BLaER1 treated with 17β-estradiol and CSF1 and Interleukin-3, amounts not matched to agents 10 nM and 100 nM (cell line): ENCODE measurements around the gene TDRD9.

Experiments used
- H3K27ac ChIP-seq, 11 experiments: shearing (Covaris generic); formaldehyde crosslinking; 2 replicates each; pipeline ENCODE4 v1.8.1; 2022
- H3K27me3 ChIP-seq, 11 experiments: shearing (Covaris generic); formaldehyde crosslinking; 2 replicates each; pipeline ENCODE4 v1.8.1; 2022
- H3K36me3 ChIP-seq, 11 experiments: shearing (Covaris generic); formaldehyde crosslinking; 2 replicates each; pipeline ENCODE4 v1.8.1; 2022
- H3K4me1 ChIP-seq, 10 experiments: shearing (Covaris generic); formaldehyde crosslinking; 2 replicates each; pipeline ENCODE4 v1.8.1; 2022
- H3K4me2 ChIP-seq, 11 experiments: shearing (Covaris generic); formaldehyde crosslinking; 2 replicates each; pipeline ENCODE4 v1.8.1; 2022
- H3K4me3 ChIP-seq, 10 experiments: shearing (Covaris generic); formaldehyde crosslinking; 2 replicates each; pipeline ENCODE4 v1.8.1; 2022
- H3K9ac ChIP-seq, 11 experiments: shearing (Covaris generic); formaldehyde crosslinking; 2 replicates each; pipeline ENCODE4 v1.8.1; 2022
- H3K9me3 ChIP-seq, 11 experiments: shearing (Covaris generic); formaldehyde crosslinking; replicated peaks in 1 of 11; 2 replicates each; pipeline ENCODE4 v1.8.1; 2022
- H4K20me1 ChIP-seq, 11 experiments: shearing (Covaris generic); formaldehyde crosslinking; 2 replicates each; pipeline ENCODE4 v1.8.1; 2022
- Cebpa-rat ChIP-seq, 11 experiments: shearing (Covaris generic); IDR thresholded peaks; 2 replicates each; pipeline ENCODE4 v1.8.1; 2022

Gene TDRD9, protein sequence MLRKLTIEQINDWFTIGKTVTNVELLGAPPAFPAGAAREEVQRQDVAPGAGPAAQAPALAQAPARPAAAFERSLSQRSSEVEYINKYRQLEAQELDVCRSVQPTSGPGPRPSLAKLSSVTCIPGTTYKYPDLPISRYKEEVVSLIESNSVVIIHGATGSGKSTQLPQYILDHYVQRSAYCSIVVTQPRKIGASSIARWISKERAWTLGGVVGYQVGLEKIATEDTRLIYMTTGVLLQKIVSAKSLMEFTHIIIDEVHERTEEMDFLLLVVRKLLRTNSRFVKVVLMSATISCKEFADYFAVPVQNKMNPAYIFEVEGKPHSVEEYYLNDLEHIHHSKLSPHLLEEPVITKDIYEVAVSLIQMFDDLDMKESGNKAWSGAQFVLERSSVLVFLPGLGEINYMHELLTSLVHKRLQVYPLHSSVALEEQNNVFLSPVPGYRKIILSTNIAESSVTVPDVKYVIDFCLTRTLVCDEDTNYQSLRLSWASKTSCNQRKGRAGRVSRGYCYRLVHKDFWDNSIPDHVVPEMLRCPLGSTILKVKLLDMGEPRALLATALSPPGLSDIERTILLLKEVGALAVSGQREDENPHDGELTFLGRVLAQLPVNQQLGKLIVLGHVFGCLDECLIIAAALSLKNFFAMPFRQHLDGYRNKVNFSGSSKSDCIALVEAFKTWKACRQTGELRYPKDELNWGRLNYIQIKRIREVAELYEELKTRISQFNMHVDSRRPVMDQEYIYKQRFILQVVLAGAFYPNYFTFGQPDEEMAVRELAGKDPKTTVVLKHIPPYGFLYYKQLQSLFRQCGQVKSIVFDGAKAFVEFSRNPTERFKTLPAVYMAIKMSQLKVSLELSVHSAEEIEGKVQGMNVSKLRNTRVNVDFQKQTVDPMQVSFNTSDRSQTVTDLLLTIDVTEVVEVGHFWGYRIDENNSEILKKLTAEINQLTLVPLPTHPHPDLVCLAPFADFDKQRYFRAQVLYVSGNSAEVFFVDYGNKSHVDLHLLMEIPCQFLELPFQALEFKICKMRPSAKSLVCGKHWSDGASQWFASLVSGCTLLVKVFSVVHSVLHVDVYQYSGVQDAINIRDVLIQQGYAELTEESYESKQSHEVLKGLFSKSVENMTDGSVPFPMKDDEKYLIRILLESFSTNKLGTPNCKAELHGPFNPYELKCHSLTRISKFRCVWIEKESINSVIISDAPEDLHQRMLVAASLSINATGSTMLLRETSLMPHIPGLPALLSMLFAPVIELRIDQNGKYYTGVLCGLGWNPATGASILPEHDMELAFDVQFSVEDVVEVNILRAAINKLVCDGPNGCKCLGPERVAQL (N-terminal part only)

DNA sequence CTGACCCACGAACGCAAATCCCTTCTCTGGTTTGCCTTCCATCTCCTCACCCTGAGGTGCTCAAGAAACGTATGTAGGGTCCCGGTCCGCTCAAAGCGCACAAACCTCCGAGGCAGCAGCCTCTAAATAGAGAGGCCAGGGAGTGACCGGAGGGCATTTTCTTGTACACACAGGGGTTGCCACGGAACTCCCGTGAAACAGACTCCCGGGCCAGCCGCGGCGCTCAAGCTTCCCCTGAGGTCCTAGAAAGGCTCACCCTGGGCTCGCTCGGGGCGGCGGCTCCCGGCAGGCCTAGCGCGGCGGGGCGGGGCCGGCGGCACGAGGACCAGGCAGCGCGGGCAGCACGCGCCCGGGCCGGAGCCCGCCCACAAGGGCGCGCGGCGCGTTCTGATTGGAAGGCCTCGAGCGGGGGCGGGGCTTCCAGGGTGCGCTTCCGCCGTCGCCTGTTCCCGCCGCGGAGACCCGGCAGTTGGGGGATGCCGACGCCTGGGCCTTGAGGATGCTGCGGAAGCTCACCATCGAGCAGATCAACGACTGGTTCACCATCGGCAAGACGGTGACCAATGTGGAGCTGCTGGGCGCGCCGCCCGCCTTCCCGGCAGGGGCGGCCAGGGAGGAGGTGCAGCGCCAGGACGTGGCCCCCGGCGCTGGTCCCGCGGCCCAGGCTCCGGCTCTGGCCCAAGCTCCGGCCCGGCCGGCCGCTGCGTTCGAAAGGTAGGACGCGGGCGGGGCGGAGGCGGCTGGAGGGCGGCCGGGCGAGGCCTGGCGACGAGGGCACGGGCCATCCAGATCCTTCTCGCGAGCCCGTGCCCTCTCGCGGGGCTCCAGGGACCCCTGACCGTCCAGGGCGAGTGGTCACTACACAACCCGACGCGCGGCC is at the start of gene TDRD9:
Gene TDRD9, plus strand, starts transcription at position 446 of the 880 bp plus-strand sequence. Its CDS starts 54 bp downstream, at position 500.
- Histone ChIP-seq H3K27ac (peak within 1 kb of the TSS in 6 of 11 experiments; percentile 18 to 90 (median 73); a peak in 9 of 22 replicates), H3K9ac (no peak within 1 kb of the TSS), H3K9me3 (peaks cover 6 to 19% (median 13%) of the 10 kb centered on the region in 11 experiments; a peak in 15 of 22 replicates), H3K36me3 (no peaks in the 10 kb centered on the region), H3K27me3 (no peaks in the 10 kb centered on the region), H3K4me1 (peaks cover 0 to 60% (median 35%) of the 10 kb centered on the region in 10 experiments; a peak in 17 of 20 replicates), H4K20me1 (no peaks in the 10 kb centered on the region), H3K4me2 (no peak within 1 kb of the TSS), H3K4me3 (no peak within 1 kb of the TSS)
- no peak for TF ChIP-seq Cebpa-rat (IDR thresholded peaks at IDR 0.05)

DNA sequence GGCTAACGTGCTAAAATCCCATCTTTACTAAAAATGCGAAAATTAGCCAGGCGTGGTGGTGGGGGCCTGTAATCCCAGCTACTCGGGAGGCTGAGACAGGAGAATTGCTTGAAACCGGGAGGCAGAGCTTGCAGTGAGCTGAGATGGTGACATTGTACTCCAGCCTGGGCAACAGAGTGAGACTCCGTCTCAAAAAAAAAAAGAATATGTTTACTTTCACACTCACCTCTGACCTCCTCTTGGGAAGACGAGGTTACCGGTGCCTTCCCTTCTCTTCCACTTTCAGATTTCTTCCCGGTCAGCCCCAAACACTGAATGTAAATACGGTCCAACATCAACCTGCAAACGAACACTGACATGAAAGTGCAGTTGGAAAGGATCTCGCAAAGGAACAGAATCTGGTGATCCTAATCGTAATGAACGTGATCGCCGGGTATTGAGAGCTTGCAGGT is 49.1 kb upstream of the TDRD9 start:
- Histone ChIP-seq H3K4me3 (peak overlapping the region in 4 of 10 experiments; percentile 46 to 64 (median 55); a peak in 3 of 20 replicates), H3K4me2 (peak overlapping the region; percentile 81 to 99 (median 96)), H4K20me1 (no peaks in the 10 kb centered on the region; a peak in 1 of 22 replicates), H3K27me3 (no peaks in the 10 kb centered on the region), H3K4me1 (peaks cover 37 to 84% (median 68%) of the 10 kb centered on the region in 10 experiments), H3K36me3 (no peaks in the 10 kb centered on the region), H3K9ac (peak overlapping the region in 3 of 11 experiments; percentile 48 to 71 (median 62); a peak in 3 of 22 replicates), H3K27ac (peak overlapping the region in 2 of 11 experiments; percentile 67 to 68; a peak in 5 of 22 replicates), H3K9me3 (no peaks in the 10 kb centered on the region)
- no peak for TF ChIP-seq Cebpa-rat (IDR thresholded peaks at IDR 0.05)

DNA sequence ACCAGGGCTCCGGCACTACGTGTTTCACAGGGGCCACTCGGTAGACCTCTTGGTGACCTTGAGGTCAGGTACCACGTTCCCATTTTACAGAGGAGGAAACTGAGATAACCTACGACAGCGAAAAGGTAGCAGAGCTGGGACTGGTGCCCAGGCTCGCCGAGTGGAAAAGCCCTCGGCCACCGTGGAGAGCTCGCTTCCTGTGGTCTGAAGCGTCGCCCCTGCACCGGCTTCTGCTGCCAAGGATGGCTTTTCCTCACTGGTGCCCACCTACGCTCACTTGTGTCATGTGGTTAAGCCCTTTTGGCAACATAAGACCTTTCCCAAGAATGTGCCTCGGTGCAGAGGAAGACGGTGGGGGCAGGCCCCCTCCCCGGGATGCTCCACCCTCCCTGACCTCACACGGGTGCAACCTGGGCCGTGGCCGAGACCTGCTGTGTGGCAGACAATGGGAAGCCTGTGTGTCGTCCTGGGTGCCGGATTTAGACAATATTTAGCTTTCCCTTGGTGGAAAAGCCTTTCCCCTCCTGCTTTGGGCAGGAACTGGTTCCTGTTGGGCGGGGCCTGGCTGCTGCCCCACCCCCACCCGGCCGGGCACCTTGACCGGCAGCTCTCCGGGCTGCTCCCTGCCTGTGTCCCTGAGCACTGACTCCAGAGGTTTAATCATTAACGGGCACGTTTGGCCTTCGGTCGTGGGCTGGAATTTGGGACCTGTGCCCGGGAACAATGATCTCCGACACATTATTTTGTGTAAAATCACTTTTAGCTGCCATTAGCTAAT is 48.5 kb upstream of the TDRD9 start:
- Histone ChIP-seq H3K36me3 (no peaks in the 10 kb centered on the region), H3K4me3 (peak overlapping the region; percentile 34 to 64 (median 50)), H3K9me3 (no peaks in the 10 kb centered on the region), H4K20me1 (no peaks in the 10 kb centered on the region; a peak in 1 of 22 replicates), H3K9ac (peak overlapping the region; percentile 11 to 78 (median 62); a peak in 21 of 22 replicates), H3K27me3 (no peaks in the 10 kb centered on the region), H3K4me2 (peak overlapping the region; percentile 81 to 99 (median 96)), H3K4me1 (peaks cover 32 to 84% (median 67%) of the 10 kb centered on the region in 10 experiments), H3K27ac (peak overlapping the region; percentile 9 to 79 (median 69); a peak in 20 of 22 replicates)
- no peak for TF ChIP-seq Cebpa-rat (IDR thresholded peaks at IDR 0.05)

DNA sequence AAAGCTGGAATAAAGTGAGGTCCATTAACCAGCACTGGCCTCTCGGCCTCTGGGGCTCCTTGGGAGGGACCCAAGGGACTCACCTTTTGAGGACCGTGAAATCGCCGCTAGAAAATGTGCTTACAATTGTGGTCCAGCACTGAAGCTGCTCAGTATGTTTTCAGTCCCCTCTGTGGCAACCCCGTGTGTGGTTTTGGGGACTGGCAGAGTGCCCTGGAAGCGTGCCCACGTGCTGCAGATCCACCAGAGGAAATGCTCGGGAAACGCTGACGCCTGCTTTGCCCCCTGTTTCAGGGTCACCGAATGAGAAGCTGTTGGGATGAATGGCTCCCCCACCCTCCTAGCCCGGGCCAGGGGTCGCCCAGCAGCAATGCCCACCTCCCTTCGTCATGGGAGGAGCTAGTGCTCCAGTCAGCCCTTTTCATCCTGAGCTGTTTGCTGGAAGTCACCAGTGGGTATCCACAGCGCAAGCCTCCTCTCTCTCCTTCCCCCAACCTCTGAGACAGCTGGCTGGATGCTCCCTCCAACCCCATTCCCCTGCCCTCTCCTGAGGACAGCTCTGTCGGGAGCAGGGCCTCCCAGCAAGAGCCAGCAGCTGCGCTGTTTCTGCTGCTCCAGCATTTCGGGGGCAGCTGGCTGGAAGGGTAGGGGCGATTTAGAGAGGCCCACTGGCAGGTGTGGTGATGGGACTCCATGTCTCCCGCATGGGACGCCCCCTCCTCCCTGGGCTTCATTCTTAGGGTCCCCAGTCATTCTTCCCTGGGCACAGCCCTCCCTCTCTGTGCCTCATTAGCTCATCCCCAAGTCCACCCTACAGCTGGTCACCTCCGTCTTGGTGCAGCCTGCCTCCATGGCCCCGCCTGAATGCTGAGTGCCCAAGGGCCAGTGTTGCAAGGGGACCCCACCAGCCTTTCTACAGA is 47.6 kb upstream of the TDRD9 start:
- H4K20me1 ChIP-seq, result no peaks in the 10 kb centered on the region; a peak in 1 of 22 replicates
- H3K4me3 ChIP-seq, result peak overlapping the region; percentile 34 to 64 (median 50)
- no peaks in the 10 kb centered on the region for H3K27me3 ChIP-seq
- peak overlapping the region; percentile 81 to 99 (median 96) for H3K4me2 ChIP-seq
- peak overlapping the region; percentile 11 to 78 (median 62); a peak in 21 of 22 replicates for H3K9ac ChIP-seq
- H3K9me3 ChIP-seq, result no peaks in the 10 kb centered on the region
- peak overlapping the region in 10 of 11 experiments; percentile 18 to 79 (median 70); a peak in 20 of 22 replicates for H3K27ac ChIP-seq
- peaks cover 36 to 89% (median 72%) of the 10 kb centered on the region in 10 experiments for H3K4me1 ChIP-seq
- H3K36me3 ChIP-seq, result no peaks in the 10 kb centered on the region
- TF ChIP-seq Cebpa-rat (IDR thresholded peaks at IDR 0.05), result peak in 2 of 11 experiments; percentile 45 to 46; a peak in 2 of 22 replicates

DNA sequence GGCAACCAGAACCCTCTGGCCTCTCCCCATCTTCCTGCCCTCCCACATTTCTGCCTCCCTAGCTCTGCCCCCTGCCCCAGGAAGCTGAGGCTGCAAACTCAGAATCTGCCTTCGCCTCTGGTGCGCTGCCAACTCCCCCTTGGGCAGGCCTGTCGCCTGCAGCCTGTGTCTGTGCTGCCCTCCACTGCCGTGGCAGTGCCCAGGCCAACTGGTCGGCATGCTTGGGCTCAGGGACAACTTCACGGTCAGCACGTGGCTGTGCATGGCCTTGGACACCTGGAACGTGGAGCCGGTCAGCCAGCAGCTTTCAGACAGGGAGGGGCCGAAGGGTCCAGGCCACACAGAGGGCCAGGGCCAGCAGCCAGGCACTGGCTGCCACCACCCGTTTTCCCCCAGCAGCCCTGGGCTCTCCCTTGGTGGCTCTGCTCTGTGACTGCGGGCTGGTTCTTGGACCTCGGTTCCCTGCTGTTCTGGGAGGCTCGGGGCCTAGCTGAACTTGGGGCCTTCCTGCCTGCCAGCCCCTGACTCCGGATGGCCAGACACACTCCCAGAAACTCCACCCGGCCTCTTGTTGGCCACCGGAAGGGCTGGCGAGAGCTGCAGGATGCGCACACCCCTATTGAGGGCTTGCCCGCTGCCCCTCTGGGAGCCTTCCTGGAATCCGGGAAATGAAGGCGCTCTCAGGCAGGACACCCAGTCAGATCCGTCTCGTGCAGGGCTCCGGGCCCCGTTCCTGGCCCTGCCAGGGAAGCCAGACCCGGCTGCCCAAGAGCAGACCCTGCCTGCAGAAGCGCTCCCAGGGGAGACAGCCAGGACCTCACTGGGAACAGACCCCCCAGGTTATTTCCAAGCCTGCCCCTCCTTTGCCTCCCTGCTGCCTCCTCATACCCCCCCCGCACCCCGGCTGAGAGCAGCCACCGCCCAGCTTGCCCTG is 46.7 kb upstream of the TDRD9 start:
- H3K9ac ChIP-seq, result peak overlapping the region in 8 of 11 experiments; percentile 20 to 71 (median 58); a peak in 12 of 22 replicates
- H3K36me3 ChIP-seq, result no peaks in the 10 kb centered on the region
- H3K27me3 ChIP-seq, result no peaks in the 10 kb centered on the region
- peak overlapping the region; percentile 81 to 99 (median 96) for H3K4me2 ChIP-seq
- H3K4me3 ChIP-seq, result no peak overlapping the region
- no peak for TF ChIP-seq Cebpa-rat (IDR thresholded peaks at IDR 0.05)
- no peaks in the 10 kb centered on the region; a peak in 1 of 22 replicates for H4K20me1 ChIP-seq
- peak overlapping the region in 8 of 11 experiments; percentile 56 to 79 (median 72); a peak in 11 of 22 replicates for H3K27ac ChIP-seq
- H3K4me1 ChIP-seq, result peaks cover 45 to 92% (median 77%) of the 10 kb centered on the region in 10 experiments
- H3K9me3 ChIP-seq, result no peaks in the 10 kb centered on the region
